GM19239 (cell line): ENCODE measurements around the gene POU2AF2.
"Not testable (repeated sequence)": the region's sequence is repeated elsewhere in the genome, so short reads cannot be mapped to it uniquely, and the experiment has no call there.

ENCODE experiments used
- DNase-seq: peaks from one replicate; pipeline ENCODE4 v3.0.0; 2011; ENCODE audit warnings: low spot score; ENCODE audit not compliant: insufficient read length
- FAIRE-seq: peaks from 2 replicates; lab custom pipeline; 2011; peaks lifted over from hg19 to GRCh38; lab: Jason Lieb, UNC

POU2AF2 gene

GRCh38 chr11:111245425-111245824 lies at the start of gene POU2AF2:
Gene POU2AF2, plus strand, starts transcription at chr11:111245725. Its CDS starts 129 bp downstream, at chr11:111245854.
- DNase-seq (no peak), FAIRE-seq (no peak)

- FAIRE-seq, result no peak
Observed at GRCh38 chr11:111200010-111200534, 45.5 kb upstream of the POU2AF2 start.

DNA sequence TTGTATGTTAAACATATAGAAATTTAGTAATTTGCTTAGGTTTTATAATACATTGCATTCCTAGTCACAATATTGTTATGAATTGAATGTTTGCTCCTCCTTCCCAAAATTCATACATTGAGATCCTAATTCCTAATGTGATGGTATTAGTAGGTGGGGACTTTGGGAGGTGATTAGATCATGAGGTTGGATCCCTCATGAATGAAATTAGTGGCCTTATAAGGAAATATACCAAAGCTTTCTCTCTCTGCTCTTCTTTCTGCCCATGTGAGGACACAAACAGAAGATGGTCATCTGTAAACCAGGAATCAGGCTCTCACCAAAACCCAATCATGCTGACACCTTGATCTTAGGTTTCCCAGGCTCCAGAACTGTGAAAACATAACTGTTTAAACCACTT lies 41.3 kb upstream of the POU2AF2 start:
- no peak for FAIRE-seq
- DNase-seq, result no peak

More at GRCh38 chr11:111200010-111200534, 45.5 kb upstream of the POU2AF2 start:
- no peak for DNase-seq

GRCh38 chr11:111205632-111206385 lies 39.7 kb upstream of the POU2AF2 start:
- no peak for FAIRE-seq
- no peak for DNase-seq

- FAIRE-seq, result no peak
- no peak for DNase-seq
Observed at GRCh38 chr11:111206472-111206871, 39.1 kb upstream of the POU2AF2 start.

DNA sequence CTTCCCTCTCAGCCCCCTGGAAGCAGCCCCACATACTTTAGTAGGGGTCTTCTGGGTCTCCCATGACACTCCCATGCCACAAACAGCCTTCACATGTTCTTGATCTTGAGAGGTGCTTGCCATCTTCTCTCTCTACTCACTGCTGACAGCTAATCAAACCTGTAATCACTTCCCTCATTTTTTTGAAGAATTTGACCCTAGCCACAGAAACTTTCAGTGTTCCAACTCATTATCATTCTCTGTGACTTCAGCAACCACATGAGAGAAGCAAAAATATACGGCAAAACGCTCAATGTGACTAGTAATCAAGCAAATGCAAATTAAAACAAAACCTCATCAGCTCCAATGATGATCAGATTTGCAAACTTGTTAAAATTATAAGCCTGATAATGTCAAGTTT lies 38.3 kb upstream of the POU2AF2 start:
- DNase-seq (no peak), FAIRE-seq (peak; percentile 44)

GRCh38 chr11:111209543-111210355 lies 35.8 kb upstream of the POU2AF2 start:
- DNase-seq (no peak), FAIRE-seq (no peak)

GRCh38 chr11:111213256-111213655 lies 32.3 kb upstream of the POU2AF2 start:
- DNase-seq (no peak), FAIRE-seq (no peak)

DNA sequence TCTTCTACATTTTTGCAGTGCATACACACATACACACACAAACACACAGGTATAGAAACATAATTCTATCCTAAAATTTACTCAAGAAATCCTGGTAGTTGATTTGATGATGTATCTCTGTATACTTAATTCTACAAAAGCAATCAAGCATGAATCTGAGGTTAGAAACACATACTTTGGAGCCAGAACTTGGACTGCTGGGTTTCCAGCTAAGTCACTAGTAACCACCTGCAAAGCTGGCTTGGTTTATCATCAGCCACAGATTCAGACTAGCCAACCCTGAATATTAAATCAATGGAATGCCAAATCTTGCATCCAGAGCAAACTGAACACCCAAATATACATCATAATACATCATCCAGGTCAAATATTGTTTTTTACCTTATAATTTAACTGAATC lies 24.8 kb upstream of the POU2AF2 start:
- no peak for DNase-seq

DNA sequence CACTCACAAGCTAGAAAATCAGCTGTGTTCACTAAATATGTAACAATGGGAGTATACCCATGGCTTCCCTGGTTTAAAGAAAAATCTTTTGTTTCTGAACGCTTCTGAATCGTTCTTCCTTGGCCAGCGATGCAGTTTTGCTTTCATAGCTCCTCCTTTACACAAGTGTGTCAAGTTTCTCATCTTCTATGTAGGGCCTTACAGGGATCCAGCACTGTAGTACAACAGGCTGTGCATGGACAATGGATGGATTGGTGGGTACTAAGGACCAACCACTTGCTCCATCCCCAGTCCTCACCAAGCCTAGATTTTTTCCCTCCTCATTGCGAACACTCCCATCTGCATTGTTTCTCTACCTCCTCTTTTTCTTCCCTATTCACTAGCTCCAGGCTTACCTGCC lies 24.3 kb upstream of the POU2AF2 start:
- FAIRE-seq (no peak), DNase-seq (no peak)

More for the DNA sequence above, 24.8 kb upstream of the POU2AF2 start:
- no peak for FAIRE-seq

GRCh38 chr11:111221936-111222335 lies 23.6 kb upstream of the POU2AF2 start:
- not testable (repeated sequence) for FAIRE-seq, DNase-seq

DNA sequence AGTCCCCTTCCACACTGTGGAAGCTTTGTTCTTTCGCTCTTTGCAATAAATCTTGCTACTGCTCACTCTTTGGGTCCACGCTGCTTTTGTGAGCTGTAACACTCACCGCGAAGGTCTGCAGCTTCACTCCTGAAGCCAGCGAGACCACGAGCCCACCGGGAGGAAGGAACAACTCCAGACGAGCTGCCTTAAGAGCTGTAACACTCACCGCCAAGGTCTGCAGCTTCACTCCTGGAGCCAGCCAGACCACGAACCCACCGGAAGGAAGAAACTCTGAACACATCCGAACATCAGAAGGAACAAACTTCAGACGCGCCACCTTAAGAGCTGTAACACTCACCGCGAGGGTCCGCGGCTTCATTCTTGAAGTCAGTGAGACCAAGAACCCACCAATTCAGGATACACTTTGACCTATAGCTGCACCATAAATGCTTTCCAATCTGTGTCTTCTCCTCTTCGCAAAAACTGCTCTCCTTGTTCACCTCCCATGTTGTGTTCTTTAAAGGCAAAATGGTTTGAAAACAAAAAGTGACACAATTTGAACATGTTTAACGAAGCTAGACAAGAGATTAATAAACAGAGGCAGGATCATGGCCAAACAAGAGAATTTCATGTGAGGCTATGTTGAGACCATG lies 22.6 kb upstream of the POU2AF2 start:
- not testable (repeated sequence) for FAIRE-seq, DNase-seq

GRCh38 chr11:111225881-111226280 lies 19.6 kb upstream of the POU2AF2 start:
- no peak for DNase-seq
- no peak for FAIRE-seq

DNA sequence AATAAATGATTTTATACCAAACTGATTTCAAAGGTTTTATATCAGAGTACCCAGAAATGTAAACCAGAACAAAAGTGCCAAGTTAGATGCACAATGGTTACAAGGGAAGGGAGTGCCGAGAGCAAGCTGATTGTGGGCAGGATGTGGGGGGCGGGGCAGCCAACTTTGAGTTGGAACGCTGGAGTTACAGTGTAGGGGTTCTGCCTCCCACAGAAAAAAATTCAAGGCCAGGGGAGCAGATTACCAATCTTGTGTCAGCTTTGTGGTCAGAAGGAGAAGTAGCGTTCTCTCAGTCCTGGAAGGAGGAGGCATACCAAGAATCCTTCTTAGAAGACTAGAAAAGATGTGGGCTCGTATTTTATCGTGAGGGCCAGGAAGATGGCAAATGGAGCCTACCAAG lies 15.9 kb upstream of the POU2AF2 start:
- DNase-seq (no peak), FAIRE-seq (no peak)

DNA sequence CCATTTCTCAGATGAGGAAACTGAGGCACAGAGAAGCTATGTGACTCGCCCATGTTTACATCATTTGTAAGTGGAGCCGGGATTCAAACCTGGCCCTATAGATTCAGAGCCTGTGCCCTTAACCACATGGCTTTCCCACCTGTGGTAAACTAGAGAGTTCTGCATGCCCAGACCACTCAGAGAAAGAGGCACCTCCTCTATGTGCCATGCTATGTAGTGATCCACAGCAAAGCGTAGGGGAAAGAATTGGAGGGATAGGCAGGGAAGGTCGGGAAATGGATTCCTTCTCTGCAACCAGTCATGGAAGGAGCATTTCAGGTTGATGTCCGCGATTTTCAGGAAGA lies 15.4 kb upstream of the POU2AF2 start:
- no peak for DNase-seq
- no peak for FAIRE-seq

- peak; percentile 37 for FAIRE-seq
- no peak for DNase-seq
Observed at GRCh38 chr11:111231836-111232235, 13.7 kb upstream of the POU2AF2 start.

GRCh38 chr11:111236383-111236782 lies 9.1 kb upstream of the POU2AF2 start:
- FAIRE-seq (no peak), DNase-seq (no peak)

- DNase-seq, result no peak
- no peak for FAIRE-seq
Observed at GRCh38 chr11:111237926-111238325, 7.6 kb upstream of the POU2AF2 start.

GRCh38 chr11:111246956-111247355 lies 1.4 kb downstream of the POU2AF2 start:
- DNase-seq (no peak), FAIRE-seq (no peak)

- FAIRE-seq (no peak), DNase-seq (no peak)
Observed at GRCh38 chr11:111250936-111251335, 5.4 kb downstream of the POU2AF2 start.

- DNase-seq (no peak), FAIRE-seq (no peak)
Observed at GRCh38 chr11:111253131-111253530, 7.6 kb downstream of the POU2AF2 start.
